ENCODE results near the gene DUSP11.
"Not testable (repeated sequence)": the region's sequence is repeated elsewhere in the genome, so short reads cannot be mapped to it uniquely, and the experiment has no call there.

DNA sequence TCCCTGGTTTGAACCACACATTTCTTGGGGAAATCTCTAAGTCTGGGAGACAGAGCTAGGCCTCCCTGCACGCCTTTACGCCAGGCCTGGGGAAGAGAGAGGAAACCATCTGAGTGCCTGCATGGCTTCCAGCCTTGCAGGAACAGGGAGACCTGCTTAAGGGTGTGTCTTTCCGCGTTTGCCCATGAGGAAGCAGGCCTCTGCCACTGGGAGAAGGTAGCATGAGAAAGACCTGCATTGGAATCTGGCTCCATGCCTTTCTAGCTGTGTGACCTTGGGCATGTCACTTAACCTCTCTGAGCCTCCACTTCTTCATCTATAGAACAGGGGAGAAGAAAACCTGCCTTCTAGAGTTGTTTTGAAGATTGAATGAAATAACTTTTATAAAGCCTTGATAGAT is 62.2 kb downstream of the DUSP11 start:
- not testable (repeated sequence) for TF ChIP-seq YY2 (tag by site-specific recombination; IDR thresholded peaks at IDR 0.05); ZNF211 (tag by site-specific recombination; IDR thresholded peaks at IDR 0.05; ENCODE audit: low read depth); ZNF10 (tag by site-specific recombination; IDR thresholded peaks at IDR 0.05); CTCF (tag by site-specific recombination; IDR thresholded peaks at IDR 0.05); ZNF707 (tag by site-specific recombination; IDR thresholded peaks at IDR 0.05); ZNF391 (tag by site-specific recombination; IDR thresholded peaks at IDR 0.05; ENCODE audit: borderline replicate concordance, low read depth); ZNF362 (tag by site-specific recombination; IDR thresholded peaks at IDR 0.05); ZNF133 (tag by site-specific recombination; IDR thresholded peaks at IDR 0.05)
- TF ChIP-seq, protein P1, sequence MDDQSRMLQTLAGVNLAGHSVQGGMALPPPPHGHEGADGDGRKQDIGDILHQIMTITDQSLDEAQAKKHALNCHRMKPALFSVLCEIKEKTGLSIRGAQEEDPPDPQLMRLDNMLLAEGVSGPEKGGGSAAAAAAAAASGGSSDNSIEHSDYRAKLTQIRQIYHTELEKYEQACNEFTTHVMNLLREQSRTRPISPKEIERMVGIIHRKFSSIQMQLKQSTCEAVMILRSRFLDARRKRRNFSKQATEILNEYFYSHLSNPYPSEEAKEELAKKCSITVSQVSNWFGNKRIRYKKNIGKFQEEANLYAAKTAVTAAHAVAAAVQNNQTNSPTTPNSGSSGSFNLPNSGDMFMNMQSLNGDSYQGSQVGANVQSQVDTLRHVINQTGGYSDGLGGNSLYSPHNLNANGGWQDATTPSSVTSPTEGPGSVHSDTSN (CRISPR knock-in tag; IDR thresholded peaks at IDR 0.05): not testable (repeated sequence)

All from HEK293 (cell line).